ENCODE measurements around the gene TLE4.
"Not testable (repeated sequence)": the region's sequence is repeated elsewhere in the genome, so short reads cannot be mapped to it uniquely, and the experiment has no call there.

- not testable (repeated sequence) for TF ChIP-seq MAX (IDR thresholded peaks at IDR 0.05); REST (IDR thresholded peaks at IDR 0.05); E2F6 (IDR thresholded peaks at IDR 0.05; ENCODE audit: borderline replicate concordance, low read depth)
These were observed 34.8 kb downstream of the TLE4 start for GRCh38 chr9:79606529-79606928.

Data from A549 (cell line).